Stimulated activated CD4-positive, alpha-beta T cell treated with anti-CD3 and anti-CD28 coated beads, Interleukin-15, amount 100 ng/mL, for 24 hours (primary cell): ENCODE results near the gene A1BG.

Source experiments
- DNase-seq: peaks from one replicate; pipeline ENCODE4 v3.0.0-alpha.2; 2020

The A1BG gene, protein sequence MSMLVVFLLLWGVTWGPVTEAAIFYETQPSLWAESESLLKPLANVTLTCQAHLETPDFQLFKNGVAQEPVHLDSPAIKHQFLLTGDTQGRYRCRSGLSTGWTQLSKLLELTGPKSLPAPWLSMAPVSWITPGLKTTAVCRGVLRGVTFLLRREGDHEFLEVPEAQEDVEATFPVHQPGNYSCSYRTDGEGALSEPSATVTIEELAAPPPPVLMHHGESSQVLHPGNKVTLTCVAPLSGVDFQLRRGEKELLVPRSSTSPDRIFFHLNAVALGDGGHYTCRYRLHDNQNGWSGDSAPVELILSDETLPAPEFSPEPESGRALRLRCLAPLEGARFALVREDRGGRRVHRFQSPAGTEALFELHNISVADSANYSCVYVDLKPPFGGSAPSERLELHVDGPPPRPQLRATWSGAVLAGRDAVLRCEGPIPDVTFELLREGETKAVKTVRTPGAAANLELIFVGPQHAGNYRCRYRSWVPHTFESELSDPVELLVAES

DNA sequence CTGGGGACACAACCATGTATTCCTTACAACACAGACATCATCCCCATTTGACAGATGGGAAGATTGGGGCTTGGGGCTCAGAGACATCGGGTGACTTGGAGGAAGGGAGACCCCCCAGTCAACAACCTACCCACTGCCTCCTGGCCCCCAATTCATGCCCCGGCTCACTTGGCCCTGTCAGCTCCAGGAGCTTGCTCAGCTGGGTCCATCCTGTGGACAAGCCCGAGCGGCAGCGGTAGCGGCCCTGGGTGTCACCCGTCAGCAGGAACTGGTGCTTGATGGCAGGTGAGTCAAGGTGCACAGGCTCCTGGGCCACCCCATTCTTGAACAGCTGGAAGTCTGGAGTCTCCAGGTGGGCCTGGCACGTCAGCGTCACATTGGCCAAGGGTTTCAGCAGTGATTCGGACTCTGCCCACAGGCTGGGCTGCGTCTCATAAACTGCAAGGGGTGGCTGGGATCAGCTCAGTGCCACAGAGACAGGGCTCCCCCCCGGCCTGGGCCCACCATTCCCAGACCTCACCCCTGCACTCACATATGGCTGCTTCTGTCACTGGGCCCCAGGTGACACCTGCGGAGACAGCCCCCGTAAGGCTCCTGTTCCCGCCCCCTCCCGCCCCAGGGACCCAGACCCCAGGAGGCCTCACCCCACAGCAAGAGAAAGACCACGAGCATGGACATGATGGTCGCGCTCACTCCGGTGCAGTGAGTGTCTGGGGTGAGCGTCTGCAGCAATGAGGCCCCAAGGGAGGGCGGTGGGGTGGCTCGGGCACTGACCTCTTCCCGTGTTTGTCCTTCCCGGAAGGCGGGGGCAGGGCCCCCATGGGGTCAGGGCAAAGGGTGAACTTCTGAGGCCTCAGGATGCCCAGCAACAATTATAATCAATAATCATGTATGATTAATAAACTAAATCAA lies at the start of gene A1BG:
TSS of gene A1BG (minus strand) at position 733 of the 912 bp plus-strand sequence. CDS start at position 678, 55 bp downstream.
- no peak for DNase-seq

DNA sequence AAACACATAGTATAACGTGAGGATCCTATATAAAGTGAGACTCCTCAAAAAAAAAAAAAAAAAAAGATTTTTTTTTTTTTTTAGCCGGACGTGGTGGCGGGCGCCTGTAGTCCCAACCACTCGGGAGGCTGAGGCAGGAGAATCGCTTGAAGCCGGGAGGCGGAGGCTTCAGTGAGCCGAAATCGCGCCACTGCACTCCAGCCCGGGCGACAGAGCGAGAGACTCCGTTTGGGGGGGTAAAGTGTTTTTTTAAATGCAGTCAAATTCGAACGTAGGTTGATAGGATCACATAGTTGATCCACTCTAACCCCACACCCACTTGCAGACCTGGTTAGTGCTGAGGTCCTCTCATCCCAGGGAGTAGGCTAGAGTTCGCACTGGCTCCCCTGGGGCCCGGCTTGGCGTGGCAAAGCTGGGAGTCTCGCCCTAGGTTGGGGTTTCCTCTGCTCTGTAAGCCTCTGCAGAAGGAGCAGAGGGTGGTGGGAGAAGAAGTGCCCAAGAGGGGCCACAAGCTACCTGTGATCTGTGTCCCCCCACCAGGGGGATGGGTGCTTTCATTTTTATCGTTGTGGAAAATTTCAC lies 48.6 kb upstream of the A1BG start:
- no peak for DNase-seq

DNA sequence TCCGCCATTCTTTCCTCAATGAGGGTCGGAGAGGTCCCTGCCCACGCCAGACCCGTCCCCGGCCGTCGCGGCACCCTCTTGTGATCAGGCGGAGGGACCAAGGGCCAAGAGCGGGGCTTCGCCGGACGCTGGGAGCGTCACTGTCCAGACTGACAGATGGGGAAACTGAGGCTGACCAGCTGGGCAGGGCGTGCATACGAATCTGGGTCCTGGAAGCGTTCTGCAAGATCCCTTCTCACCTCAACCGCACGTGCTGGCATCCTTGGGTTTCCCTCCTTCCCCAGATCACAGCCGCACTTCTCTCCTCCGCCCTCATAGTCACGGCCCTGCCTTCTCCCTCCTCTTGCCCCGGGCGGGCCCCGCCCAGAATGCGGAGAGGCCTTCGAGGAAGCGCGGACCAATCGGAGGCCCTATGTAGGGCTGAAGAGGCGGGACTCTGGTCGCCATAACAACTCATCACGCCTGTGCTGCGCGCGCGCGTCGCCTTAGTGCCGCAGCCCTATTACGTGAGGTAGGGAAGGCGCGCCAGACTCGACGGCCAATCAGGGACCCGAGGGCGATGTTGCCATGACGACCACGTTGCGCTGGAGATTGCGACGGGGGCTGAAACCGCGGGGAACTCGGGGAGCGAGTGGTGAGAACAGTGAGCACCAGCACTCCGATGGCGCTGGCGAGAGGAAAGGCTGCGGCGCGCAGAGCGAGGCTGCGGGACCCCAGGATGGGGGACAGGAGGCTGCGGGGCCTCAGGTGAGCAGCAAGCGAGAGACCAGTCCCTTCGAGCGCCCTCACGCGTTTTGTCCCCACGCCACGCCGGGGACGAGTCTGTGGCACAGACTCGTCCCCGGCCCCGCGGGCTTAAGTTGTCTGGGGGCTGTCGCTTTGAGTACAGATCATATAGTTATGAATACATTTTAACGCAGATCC lies 47.9 kb upstream of the A1BG start:
- peak; percentile 99 for DNase-seq

DNA sequence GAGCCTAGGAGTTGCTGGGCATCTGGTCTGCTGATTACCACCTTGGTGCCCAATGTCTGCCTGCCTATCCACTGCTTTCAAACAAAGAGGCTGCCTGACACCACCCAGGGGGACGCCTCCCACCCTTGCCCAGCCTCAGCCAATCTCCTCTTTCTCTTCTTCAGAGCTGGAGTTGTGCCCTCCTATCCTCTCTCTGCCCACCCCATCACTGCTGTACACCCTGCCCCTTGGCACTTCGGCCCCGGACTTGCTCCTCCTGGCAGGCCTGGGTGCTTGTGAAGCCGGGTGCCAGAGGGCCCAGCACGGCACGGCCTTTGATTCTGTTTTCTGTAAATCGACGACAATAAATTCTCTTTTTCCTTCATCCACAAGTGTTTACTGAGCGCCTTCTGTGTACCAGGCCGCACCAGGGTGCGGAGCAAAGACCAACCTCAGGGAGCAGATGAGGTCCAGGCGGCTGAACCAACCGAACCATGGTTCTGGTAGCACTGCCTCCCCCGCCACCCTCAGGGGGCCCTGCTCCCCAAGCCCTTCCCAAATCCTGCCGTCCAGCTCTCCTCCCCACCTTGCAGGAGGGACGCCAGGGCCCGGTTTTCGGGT lies 47.1 kb upstream of the A1BG start:
- no peak for DNase-seq

DNA sequence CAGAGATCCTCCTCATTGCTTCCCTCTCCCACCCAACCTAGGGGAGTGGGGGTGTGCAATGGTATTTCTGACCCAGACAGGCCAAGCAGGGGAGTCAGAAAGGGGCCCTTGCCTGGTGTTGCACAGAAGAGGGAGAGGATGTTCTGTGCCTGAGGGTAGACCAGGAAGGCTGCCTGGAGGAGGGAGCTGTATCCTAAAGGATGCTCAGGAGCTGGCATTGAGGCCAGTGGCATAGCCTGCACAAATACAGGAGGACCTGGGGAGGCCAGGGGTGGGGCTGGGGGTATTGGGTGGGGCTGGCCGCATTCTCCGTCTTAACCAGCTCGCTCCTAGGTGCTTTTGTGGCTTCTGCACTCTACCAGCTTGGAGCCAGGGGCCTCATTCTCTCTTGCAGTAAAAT lies 46.6 kb upstream of the A1BG start:
- DNase-seq = no peak

DNA sequence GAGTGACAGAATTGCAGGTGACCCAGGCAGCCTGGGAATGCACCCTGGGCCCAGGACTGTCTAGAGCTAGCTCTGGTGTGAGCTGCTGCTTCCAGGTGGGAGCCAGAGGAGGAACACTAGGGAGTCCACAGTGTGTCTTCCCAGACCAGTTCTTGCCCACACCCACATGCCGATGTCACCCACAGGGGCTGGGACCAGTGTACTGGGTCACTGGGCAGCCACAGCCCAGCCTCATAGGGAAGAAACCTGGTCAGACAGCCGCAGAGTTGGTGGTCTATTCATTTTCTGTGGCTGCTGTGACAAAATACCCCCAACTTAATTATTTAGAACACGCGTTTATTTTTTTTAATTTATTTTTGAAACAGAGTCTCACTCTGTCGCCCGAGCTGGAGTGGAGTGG lies 45.3 kb upstream of the A1BG start:
- no peak for DNase-seq

DNA sequence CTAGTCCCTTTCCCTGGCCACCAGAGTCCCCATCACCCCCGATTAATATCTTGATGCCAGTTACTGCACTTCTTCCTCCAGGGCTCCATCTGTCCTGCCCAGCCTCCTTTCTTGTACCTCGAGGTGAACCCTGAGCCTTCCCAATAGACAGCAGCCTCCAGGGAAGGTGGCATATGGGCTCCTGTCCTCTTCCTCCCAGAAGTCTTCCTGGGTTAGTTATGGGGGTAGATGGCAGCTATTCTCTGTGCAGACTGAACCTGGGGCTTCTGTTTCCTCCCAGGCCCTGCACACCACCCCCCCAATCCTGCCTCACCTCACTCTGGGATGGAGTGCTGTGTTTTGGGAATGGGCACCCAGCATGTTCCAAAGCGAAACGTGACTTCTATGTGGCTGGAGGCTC lies 44.8 kb upstream of the A1BG start:
- no peak for DNase-seq

DNA sequence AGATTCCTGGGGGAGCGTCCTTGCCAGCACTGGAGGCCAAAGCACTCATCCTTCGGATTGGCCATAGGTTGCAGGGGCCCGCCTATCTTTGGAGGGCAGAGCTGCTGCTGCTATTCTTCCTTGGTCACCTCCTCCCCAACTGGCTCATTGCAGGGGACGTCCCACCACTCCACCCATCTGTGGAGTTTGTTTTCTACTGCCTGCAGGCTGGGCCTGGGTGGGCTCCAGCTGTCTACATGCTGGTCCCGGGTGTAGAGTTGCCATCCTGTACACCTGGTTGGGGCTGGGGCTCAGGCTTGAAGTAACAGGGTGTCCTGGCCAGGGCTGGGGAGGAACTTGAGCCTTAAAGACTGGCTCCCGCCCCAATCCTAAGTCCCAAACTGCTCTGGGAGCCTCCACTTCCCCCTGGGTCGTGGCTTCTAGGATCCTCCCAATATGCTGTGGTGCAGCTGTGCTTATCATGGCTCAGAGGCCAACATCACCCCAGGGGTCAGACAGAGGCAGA lies 44.3 kb upstream of the A1BG start:
- no peak for DNase-seq

DNA sequence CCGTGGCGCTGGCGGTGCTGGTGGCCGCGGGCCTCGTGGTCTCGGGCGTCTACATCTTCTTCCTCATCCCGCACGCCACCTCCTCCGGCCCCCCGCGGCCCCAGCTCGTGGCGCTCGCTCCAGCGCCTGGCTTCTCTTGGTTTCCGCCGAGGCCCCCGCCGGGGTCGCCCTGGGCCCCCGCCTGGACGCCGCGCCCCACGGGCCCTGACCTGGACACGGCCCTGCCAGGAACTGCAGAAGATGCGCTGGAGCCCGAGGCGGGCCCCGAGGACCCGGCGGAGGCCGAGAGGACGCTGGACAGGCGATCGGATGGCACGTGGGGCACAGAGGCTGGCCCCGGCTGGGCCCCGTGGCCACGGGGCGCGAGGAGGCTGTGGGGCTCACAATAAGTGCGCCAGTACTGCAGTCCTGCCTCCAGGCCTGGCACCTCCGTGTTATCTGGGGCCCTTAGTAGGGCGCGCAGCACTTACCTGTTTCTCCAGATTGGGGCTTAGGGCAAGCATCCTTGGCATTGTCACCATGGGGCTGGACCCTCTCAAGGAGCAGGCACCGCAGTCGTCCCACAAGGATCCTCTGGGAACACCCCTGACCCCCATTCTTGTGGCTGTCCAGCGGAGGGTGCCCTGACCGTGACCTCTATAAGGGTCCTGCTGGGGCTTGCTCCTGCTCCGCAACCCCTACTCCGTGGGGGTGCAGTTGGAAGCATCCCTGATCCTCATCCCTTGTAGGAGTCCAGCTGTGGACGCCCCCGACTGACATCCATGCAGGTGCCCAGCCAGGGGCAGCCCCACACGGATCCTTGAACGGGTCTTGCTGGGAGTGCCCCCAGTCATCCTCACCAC lies 43.6 kb upstream of the A1BG start:
- DNase-seq = peak; percentile 30

DNA sequence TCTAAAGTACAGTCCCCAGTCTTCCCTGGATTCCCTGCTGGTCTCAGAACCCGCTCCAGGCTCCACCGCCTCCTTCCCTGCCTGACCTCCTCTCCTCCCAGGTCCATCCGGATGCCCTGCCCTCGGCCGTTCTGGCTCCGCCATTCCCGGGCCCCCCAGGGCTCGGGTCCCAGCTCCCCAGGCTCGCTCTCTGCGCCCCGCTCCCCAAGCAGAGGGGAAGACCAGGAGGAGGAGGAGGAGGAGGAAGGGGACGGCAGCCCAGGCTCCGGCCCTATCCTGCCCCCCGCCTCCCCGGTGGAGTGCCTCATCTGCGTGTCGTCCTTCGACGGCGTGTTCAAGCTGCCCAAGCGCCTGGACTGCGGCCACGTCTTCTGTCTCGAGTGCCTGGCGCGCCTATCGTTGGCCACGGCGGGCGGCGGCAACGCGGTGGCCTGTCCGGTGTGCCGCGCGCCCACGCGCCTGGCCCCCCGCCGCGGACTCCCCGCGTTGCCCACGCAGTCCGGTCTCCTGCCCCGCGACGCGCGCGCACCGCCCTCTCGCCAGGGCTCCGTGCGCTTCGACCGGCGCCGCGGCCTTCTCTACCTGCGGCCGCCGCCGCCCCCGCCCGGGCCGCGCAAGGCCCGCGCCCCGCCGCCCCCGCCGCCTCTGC lies 42.8 kb upstream of the A1BG start:
- DNase-seq = peak; percentile 58

DNA sequence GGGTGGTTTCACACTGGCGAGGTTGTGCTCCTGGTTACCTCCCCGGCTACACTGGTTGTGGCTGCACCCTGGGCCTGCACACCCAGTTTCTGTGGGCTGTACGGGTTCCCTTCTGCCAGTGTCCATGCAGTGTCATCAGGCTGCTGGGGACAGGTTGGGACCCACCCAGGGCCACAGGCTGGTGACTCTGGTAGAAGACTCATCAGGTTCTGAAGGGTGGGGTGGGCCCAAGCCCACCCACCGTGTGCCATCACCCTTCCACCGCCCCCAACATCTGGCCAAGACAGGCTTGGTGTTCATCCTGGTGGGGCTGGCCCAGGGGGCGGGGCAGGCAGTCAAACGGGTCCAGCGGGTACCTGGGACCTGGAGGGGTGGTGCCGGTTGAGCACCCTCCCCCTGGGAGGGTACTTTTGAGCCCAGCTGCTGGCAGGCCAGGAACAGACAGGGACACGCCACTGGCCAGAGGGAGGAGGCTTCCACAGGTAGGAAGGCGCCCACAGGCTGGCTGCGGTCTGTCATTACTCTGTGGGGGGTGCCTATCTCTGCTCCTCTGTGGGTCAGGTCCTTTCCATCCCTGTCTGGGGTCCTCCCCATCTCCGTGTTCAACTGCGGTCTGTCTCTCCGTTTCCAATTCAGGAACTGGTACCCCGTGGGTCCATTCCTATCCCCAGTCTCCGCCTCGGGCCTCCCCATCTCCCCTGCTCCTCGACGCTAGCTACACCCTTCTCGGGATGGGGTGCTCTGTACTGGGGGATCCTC lies 42.1 kb upstream of the A1BG start, which contains the start of gene RNF225:
TSS of gene RNF225 (plus strand) at position 437 of the 759 bp plus-strand sequence. CDS start 434 bp downstream, outside the sequence.
- DNase-seq = peak; percentile 59

DNA sequence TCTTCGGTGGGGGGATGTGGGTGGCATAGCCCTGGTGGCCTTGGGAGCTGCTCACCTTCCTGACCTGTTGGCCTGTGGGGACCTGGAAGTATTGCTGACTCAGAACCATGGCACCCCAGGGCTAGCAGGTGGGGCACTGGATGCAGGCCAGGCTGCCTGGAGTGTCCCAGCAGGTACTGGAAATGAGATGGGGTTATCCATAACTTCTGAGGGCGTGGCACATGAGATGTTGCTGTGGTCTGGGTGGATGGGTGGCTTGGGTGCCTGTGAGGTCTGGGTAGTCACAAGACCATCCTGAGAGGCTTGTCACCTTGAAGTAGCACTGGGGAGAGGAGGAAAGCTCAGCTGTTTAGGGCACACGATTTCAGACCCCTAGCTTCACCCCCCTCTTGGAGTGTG lies 41.5 kb upstream of the A1BG start:
- DNase-seq = no peak

DNA sequence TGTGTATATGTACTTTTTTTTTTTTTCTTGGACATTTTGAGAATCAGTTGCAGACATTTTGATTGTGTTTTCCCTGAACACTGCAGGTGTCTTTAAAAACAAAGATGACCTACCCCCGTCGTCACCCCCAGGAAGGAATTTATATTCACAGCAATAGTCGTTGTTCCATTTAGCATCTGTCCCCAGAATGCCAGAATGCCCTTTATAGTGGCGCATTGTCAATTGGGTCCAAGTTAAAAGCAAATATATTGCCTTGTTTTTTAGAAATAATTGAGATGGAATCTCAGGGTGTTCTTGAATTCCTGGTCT lies 40.4 kb upstream of the A1BG start:
- no peak for DNase-seq

DNA sequence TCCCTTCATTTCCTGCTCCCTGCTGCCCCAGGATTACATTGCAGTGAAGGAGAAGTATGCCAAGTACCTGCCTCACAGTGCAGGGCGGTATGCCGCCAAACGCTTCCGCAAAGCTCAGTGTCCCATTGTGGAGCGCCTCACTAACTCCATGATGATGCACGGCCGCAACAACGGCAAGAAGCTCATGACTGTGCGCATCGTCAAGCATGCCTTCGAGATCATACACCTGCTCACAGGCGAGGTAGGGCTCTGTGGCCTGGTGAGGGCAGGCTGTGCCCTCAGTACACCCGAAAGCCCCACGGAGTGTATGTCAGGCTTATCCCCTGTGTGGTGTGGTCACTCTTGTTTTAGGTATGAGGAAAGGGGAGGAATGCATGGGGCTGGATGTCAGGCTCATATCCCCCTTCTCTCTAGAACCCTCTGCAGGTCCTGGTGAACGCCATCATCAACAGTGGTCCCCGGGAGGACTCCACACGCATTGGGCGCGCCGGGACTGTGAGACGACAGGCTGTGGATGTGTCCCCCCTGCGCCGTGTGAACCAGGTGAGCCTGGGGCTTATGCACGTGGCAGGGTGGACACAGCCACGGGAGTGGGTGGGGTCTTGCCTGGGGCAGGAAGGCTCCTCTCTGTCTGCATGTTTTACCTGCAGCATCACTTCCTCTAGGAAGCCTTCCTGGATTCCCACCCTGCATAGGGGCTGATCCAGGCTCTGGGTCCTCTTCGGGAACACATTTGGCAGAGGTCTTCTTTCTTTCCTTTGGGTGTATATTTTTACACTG lies 39.8 kb upstream of the A1BG start:
- no peak for DNase-seq

DNA sequence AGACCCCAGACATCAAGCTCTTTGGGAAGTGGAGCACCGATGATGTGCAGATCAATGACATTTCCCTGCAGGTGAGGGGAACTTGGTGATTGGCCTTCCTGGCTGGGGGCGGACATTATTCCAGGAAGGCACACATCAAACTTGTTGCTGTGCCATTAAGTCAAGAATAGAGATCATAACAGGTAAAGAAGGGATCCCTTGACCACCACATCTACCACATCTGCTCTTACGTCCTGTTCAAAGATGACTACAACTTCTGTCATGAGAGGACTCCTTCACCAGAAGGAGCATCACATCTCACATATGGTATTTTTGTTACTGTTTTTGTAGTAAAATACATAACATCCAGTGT lies 34.9 kb upstream of the A1BG start:
- DNase-seq = no peak

DNA sequence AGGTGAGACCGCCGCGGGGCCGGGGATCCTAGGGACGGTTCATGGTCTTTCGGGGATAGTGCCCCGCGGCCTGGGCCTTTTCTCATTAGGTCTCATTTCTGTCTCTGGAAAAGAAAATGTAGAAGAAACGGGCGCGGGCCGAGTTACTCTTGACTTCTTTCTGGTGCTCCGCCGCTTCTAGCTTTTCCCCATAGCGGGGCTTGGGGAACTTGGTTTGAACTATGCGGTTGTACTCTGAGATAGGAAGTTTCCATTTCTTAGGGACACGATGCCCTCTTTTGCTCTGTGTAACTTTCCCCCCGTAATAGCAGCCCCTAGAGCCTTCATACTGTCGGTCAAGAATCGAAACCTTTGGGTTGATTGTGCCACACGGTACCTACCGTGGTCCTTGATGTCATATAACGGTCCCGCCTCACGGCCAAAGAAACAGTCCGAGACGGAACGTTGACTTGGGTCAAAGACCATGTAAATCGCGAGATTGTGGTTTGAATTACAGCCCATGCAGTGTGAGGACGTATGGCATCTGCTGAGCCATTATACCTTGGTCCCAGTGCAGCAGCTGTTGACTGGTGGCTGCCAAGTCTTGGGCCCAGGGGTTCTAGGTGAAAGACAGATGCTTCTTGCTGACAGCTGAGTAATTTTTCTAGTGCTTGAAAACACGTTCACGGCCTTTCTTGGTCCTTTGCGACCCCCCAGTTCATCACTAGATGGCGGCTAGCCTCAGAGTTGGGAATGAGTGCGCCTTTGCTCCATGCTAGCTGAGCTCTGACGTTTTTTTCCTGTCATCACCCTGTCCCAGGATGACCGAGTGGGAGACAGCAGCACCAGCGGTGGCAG lies 34.3 kb upstream of the A1BG start:
- DNase-seq = no peak

DNA sequence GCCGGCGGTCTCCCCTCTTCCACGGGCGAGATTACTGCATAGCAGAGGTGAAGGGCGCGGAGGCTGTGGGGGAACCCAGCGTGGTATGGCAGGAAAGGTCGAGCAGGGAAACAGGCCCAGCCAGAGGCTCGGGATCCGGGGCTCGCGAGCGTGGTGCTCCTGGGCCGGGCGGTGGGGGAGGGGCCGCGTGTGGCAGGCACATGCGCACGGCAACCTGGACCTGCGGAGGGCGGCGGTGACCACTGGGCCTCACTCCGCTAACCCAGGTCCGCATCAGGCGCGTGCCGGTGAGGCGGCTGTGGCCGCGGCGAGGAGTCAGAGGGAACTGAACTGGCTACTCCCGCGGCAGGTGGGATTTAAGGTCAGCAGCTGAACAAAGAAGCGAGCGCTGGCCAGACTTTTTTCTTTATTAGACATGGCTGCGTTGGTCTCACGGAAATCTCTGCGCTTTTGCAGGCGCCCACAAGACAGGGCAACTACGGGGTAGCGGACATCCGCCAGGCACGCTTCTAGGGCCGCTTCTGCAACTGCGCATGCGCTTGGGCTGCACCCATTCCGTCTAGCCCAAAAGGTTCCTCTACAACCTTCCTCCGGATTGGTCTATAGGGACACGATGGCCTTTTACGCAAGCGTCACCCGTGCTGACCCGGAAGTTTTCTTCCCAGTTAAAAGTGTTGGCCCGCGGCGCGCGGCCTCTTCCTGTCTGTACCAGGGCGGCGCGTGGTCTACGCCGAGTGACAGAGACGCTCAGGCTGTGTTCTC lies 33.5 kb upstream of the A1BG start, which contains the start of gene RPS5:
TSS of gene RPS5 (plus strand) at position 694 of the 762 bp plus-strand sequence. CDS start 869 bp downstream, outside the sequence.
- peak; percentile 95 for DNase-seq
